GM10847 (cell line): Measurements from ENCODE around the gene RPS14.

Experiments
- POLR2A ChIP-seq: IDR thresholded peaks from 2 replicates; pipeline ENCODE4 v1.6.1; 2011; ENCODE audit not compliant: insufficient read length; ENCODE audit errors: extremely low read depth

Gene RPS14

DNA sequence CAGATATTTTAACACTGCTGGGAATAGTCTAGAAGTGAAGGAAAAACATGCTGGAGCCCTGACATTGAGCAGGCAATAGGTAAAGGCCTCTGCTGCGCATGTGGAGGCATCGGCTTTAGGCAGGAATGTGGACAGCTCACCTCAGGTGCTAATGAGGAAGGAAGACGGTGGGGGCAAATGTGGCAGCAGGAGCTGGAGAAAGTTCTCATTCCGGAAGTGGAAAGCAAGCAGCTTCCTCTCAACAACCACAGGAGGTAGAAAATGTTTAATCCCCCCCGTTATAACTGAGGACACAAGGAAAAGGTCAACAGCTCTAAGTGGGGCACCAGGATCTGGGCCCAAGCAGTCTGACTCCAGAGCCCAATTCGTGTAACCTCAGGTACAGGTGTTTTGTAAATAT is 7.6 kb upstream of the RPS14 start:
- no peak for TF ChIP-seq POLR2A

DNA sequence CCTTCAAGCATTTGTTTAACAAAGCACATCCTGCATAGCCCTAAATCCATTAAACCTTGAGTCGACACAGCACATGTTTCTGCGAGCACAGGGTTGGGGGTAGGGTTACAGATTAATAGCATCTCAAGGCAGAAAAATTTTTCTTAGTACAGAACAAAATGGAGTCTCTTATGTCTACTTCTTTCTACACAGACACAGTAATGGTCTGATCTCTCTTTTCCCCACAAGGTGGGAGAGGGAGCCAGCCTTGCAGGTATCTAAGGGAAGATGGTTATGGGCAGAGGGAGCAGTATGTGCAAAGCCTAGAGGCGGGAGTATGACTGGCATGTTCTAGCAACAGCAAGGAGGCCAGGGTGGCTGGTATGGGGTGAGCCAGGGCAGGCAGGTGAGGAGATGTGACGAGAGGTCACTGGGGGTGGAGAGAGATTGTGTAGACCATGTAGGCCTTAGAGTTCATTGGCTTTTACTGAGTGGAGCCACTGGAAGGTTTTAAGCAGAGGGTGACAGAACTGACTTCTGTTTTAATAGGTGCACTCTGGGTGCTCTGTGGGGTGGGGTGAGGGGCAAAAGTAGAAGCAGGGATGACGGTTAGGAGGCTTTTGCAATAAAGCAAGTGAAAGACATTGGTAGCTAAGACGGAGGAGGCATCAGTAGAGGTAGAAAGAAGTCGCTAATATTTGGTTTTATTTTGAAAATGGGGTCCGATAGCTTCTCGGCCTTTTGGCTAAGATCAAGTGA is 5.1 kb upstream of the RPS14 start:
- TF ChIP-seq POLR2A = no peak

DNA sequence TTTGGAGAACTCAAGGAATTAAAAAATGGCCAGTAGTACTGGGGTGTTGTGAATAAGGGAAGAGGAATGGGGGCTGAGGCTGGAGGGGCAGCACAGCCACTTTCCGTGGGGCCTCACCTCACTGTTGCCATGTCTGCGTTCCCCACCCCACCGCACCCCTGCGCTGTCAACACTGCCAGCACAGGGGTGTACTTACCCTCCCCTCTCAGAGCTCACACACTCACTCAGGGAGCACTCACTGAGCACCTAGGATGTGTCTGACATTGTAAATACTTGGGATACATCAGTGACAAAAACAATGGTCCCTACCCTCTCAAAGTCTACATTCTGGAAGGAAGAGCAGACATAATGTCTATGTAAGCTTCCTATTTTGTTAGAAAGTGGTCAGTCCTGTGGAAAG is 3.4 kb upstream of the RPS14 start:
- TF ChIP-seq POLR2A = no peak

- TF ChIP-seq POLR2A = no peak
These were observed 2.1 kb upstream of the RPS14 start for GRCh38 chr5:150451594-150451993.

DNA sequence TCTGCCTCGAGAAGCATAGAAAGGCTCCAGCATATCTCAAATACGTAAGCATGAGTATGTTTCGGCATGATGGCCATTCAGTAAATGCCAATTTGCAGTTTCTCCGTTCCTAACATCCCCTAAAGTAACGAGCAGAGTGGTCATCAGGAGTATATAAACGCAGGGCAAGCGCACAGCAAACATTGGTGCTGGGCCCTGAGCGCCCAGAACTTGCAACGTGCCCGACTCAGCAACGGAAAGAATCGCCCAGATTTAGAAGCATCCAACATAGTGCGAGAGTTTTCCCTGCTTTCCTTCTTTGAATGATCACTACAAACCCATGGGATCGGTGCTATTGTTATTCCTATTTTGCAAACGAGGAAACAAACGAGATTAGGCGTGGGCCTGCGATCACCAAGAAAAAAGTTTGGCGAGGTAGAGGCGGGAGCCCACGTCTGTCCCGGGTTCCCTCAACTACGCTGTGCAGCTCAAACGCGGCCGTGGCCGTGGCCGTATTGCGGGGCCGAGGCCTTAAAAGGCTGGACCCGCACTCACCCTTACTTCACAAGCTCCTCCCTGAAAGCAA is 505 bp downstream of the RPS14 start:
- TF ChIP-seq POLR2A = no peak

GRCh38 chr5:150448334-150448733 is 1.2 kb downstream of the RPS14 start:
- TF ChIP-seq POLR2A = no peak

DNA sequence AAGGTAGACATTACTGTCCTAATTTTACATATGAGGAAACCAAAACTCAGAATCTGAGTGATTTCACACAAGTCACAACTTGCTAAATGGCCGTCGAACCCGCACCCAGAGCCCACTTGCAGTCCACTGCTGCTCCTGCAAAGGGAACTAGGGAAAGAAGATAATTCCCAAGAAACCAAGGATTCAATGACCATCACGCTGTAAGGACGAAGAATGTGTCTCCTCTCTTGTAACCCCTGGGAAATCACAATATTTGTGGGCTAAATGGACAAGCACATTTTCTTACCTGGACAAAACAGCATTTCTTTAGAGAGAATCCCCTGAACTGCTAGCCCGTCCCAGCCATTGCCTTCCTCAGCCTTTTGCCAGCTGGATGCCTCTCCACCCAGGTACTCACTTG is 2.4 kb downstream of the RPS14 start:
- no peak for TF ChIP-seq POLR2A

- TF ChIP-seq POLR2A = no peak
These were observed 3.0 kb downstream of the RPS14 start for GRCh38 chr5:150446583-150446982.

GRCh38 chr5:150446088-150446487 is 3.5 kb downstream of the RPS14 start:
- TF ChIP-seq POLR2A = no peak

- no peak for TF ChIP-seq POLR2A
These were observed 4.8 kb downstream of the RPS14 start for GRCh38 chr5:150444770-150445169.

GRCh38 chr5:150443242-150444075 is 6.1 kb downstream of the RPS14 start:
- TF ChIP-seq POLR2A = no peak

DNA sequence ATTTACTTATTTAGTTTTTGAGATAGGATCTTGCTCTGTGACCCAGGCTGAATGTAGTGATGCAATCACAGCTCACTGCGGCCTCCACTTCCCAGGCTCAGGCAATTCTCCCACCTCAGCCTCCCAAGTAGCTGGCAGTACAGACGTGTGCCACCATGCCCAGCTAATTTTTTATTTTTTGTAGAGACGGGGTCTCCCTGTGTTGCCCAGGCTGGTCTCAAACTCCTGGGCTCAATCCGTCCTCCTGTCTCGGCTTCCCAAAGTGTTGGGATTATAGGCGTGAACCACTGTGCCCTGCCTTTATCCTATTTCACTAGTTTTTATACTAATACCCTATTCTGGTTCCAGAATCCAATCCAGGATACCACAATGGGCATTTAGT is 6.8 kb downstream of the RPS14 start:
- no peak for TF ChIP-seq POLR2A

GRCh38 chr5:150441813-150442698 is 7.5 kb downstream of the RPS14 start:
- TF ChIP-seq POLR2A = no peak

GRCh38 chr5:150440948-150441812 is 8.4 kb downstream of the RPS14 start:
- no peak for TF ChIP-seq POLR2A
